Subcutaneous abdominal adipose tissue (tissue), 5 donors: Measurements from ENCODE around the gene NAGK.

Experiments
- H3K27ac ChIP-seq: one replicate; pipeline ENCODE4 v1.7.0; 2013; ENCODE audit warnings: low read depth, mild to moderate bottlenecking, inconsistent platforms, low read length, moderate library complexity
- H3K27me3 ChIP-seq, 5 donors: one replicate each; pipeline ENCODE4 v1.7.0; 2013; ENCODE audit warnings: low read length in 5 of 5, inconsistent platforms in 1 of 5; ENCODE audit not compliant: control insufficient read depth in 5 of 5, insufficient read depth in 4 of 5
- H3K36me3 ChIP-seq, 5 donors: one replicate each; pipeline ENCODE4 v1.7.0; 2013; ENCODE audit warnings: low read length in 5 of 5; ENCODE audit not compliant: control insufficient read depth in 5 of 5, insufficient read depth in 5 of 5
- H3K4me1 ChIP-seq, 5 donors: one replicate each; pipeline ENCODE4 v1.7.0; 2013; ENCODE audit warnings: low read length in 5 of 5, mild to moderate bottlenecking in 3 of 5, moderate library complexity in 1 of 5; ENCODE audit not compliant: control insufficient read depth in 5 of 5, insufficient read depth in 5 of 5
- H3K4me3 ChIP-seq, 5 donors: one replicate each; pipeline ENCODE4 v1.7.0; 2013; ENCODE audit warnings: low read length in 5 of 5, low read depth in 1 of 5
- H3K9ac ChIP-seq, 5 donors: one replicate each; pipeline ENCODE4 v1.7.0; 2013; ENCODE audit warnings: low read length in 5 of 5, mild to moderate bottlenecking in 4 of 5, moderate library complexity in 3 of 5
- H3K9me3 ChIP-seq, 5 donors: one replicate each; pipeline ENCODE4 v1.7.0; 2013; ENCODE audit warnings: low read length in 5 of 5; ENCODE audit not compliant: control insufficient read depth in 5 of 5
- donor health status: healthy.
- donor health status: healthy.
- donor health status: healthy.
- donor health status: healthy.
- donor health status: healthy.

The NAGK gene

DNA sequence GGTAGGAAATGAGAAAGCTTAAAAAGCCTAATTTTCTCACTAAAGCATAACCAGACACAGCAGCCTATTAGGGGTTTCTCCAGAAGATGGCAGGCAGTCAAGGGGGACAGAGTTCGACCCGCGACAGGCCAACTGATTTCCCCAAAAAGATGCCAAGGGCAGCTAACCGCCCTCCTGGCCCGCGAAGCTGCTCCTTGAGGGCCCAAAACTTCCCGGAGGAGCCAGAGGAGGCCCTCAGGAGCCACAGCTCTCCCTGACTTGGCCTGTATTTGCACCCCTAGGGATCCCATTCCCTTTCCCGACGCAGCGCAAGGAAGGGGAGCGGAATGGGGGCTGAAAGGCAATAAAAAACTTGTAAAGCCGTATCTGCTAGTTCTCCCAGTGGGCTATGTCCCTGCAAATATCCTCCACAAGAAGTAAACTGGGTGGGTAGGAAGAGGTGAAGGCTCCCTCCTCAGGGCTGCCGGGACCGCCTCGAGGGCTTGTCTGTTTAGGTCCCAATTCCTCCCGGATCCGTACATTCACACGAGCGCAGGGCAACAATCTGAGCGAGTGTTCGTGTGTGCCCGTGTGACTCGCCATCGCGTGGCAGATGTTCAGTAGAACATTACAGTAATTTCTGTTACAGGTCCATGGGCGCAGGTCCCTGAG, 756 bp upstream of the NAGK start:
- peak overlapping the region; percentile 93 to 94 (median 94) for H3K4me3 ChIP-seq
- H3K9me3 ChIP-seq, result no peaks in the 10 kb centered on the region
- H3K9ac ChIP-seq, result peak overlapping the region; percentile 91 to 98 (median 96)
- peak overlapping the region; percentile 97 for H3K27ac ChIP-seq
- peaks cover 0 to 11% (median 7%) of the 10 kb centered on the region in 5 donors for H3K36me3 ChIP-seq
- no peaks in the 10 kb centered on the region for H3K27me3 ChIP-seq
- peaks cover 5 to 62% (median 43%) of the 10 kb centered on the region in 5 donors for H3K4me1 ChIP-seq

DNA sequence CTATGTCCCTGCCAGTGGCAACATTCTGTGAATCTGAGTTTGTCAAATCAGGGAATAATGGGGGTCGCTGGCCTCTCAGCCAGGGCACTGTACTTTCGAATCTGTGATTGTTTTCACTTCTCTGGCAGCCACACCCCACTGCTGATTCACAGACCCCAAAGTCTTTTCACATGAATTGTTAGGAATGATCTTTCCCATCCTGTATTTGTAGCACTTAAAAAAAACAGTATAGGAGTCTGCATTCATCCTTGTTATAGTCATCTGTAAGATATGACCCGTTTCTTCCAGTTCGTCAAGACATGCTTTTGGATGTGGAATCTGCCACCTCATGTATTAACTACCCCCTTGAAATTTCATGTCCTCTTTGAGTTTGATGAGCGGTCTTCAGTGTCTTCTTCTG, 928 bp downstream of the NAGK start:
- Histone ChIP-seq H3K4me1 (peaks cover 5 to 65% (median 45%) of the 10 kb centered on the region in 5 donors), H3K36me3 (peaks cover 0 to 26% (median 23%) of the 10 kb centered on the region in 5 donors)

DNA sequence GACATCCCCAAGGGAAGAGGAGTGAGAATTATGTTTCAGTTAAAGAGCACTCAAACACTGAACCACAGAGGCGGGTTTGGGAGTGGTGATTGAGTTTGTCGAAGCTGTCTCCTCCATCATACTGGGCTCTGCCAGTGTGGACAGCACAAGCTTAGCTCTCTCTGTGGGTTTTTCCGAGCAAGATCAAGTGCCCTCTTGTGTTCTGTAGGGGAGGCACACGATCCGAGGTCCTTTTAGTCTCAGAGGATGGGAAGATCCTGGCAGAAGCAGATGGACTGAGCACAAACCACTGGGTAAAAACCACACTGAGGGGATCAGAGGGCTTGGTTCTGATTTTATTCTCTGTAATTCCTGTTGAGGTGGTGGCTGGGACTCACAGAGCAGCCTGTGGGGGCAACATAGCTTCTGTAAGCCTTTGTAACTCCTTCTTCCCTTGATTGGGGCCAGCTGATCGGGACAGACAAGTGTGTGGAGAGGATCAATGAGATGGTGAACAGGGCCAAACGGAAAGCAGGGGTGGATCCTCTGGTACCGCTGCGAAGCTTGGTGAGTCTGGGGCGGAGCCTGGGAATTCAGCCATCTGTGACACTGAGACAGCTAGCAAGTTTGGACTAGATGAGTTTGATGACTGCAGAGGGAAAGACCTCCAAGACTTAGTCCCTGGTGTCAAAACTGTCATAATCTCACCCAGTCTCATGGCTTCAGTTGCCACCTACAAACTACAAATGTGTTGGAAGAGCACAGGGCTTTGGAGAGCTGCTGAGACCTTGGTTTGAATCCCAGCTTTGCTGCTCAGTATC, 2.0 kb downstream of the NAGK start:
- Histone ChIP-seq H3K27ac (no peak overlapping the region), H3K9ac (peak overlapping the region in 1 of 5 donors; percentile 16), H3K4me3 (peak overlapping the region in 4 of 5 donors; percentile 13 to 32 (median 27)), H3K4me1 (peaks cover 5 to 64% (median 45%) of the 10 kb centered on the region in 5 donors), H3K9me3 (no peaks in the 10 kb centered on the region), H3K36me3 (peaks cover 0 to 35% (median 32%) of the 10 kb centered on the region in 5 donors), H3K27me3 (no peaks in the 10 kb centered on the region)

More for the DNA sequence above, 928 bp downstream of the NAGK start:
- no peaks in the 10 kb centered on the region for H3K9me3 ChIP-seq
- H3K9ac ChIP-seq, result peak overlapping the region; percentile 66 to 98 (median 96)
- H3K27me3 ChIP-seq, result no peaks in the 10 kb centered on the region
- H3K4me3 ChIP-seq, result peak overlapping the region; percentile 89 to 94 (median 94)
- H3K27ac ChIP-seq, result no peak overlapping the region

DNA sequence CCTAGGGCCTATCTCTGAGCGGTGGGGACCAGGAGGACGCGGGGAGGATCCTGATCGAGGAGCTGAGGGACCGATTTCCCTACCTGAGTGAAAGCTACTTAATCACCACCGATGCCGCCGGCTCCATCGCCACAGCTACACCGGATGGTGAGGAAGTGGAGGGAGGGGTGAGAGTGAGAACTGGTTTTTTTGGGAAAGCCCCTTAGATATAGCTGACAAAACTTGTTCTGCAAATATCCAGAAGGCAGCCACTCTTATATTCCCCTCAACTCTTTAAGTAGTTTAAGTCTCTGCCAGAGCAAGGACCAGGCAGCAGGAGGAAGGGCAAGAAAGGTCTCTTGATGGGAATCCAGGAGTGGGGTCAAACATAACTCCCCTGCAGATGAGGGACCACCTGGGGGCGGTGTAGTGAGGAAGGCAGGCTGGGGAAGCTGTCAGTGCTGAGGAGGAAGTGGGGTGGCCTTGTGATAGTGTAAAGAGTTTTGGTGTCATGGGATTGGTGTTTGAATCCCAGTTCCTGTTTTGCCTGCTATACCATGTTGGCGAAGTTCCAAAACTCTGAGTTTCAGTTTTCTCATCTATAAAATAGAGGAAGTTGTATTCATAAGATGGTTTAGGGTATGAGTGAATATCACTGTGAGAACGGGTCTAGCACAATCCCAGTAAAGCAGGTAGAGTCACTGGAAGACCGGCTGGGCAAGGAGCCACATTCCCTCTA, 3.4 kb downstream of the NAGK start:
- H3K4me1 ChIP-seq, result peaks cover 5 to 66% (median 45%) of the 10 kb centered on the region in 5 donors
- H3K27ac ChIP-seq, result no peak overlapping the region

DNA sequence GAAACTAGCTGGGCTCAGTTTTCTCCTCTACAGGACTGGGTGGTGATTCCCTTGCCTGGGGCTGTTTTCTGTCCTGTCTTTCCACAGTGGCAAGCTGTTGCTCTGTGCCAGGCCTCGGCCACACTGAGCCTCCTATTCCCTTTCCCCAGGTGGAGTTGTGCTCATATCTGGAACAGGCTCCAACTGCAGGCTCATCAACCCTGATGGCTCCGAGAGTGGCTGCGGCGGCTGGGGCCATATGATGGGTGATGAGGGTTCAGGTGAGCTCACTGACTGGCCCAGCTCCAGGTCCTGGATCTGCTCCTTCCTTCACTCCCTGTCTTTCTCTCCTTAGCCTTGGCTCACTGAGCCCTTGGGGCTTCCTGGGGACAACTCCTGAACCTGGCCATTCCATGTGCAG, 4.0 kb downstream of the NAGK start:
- Histone ChIP-seq H3K4me3 (peak overlapping the region in 1 of 5 donors; percentile 4), H3K9me3 (no peaks in the 10 kb centered on the region), H3K9ac (no peak overlapping the region), H3K27me3 (no peaks in the 10 kb centered on the region), H3K4me1 (peaks cover 5 to 65% (median 43%) of the 10 kb centered on the region in 5 donors), H3K36me3 (peaks cover 0 to 55% (median 52%) of the 10 kb centered on the region in 5 donors), H3K27ac (no peak overlapping the region)

More for the DNA sequence above, 3.4 kb downstream of the NAGK start:
- no peak overlapping the region for H3K9ac ChIP-seq
- no peaks in the 10 kb centered on the region for H3K9me3 ChIP-seq
- peaks cover 0 to 48% (median 45%) of the 10 kb centered on the region in 5 donors for H3K36me3 ChIP-seq
- peak overlapping the region in 1 of 5 donors; percentile 32 for H3K4me3 ChIP-seq
- H3K27me3 ChIP-seq, result no peaks in the 10 kb centered on the region

DNA sequence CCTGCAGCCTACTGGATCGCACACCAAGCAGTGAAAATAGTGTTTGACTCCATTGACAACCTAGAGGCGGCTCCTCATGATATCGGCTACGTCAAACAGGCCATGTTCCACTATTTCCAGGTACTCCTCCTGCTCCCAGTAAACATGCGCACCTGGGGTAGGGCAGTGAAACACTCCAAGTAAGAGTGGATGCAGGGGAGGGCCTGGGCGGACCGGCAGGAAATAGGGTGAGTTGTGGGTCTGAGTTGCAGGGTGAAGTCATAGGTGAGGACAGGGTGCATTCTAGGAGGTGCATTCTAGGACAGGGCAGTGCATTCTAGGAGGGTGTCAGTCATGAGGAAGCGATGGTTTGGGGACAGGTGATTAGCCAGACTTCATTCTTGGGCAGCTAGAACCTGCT, 5.0 kb downstream of the NAGK start:
- Histone ChIP-seq H3K36me3 (peaks cover 0 to 65% (median 60%) of the 10 kb centered on the region in 5 donors), H3K4me3 (no peak overlapping the region), H3K4me1 (peaks cover 2 to 60% (median 39%) of the 10 kb centered on the region in 5 donors), H3K9ac (no peak overlapping the region), H3K27me3 (no peaks in the 10 kb centered on the region), H3K9me3 (no peaks in the 10 kb centered on the region), H3K27ac (no peak overlapping the region)

DNA sequence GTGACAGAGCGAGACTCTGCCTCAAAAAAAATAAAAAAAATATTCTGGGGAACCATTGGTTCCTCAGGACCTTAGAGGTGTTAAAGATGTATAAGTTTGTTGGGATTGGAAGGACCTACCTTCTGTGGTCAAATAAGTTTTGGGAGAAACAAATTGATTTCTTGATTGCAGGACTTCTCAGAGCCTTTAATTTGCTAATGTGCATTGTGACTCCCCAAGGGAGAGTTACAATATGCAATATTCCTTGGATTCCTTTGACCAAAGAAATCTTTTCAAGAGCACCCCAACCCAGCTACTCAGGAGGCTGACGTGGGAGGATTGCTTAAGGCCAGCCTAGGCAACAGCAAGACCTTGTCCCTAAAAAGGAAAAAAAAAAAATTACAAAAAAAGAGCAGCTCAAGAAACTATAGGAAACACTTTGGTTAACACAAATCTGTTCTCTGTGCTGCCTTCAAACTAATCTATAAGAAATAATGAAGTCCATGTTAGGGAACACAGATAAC, 6.5 kb downstream of the NAGK start:
- Histone ChIP-seq H3K4me1 (peaks cover 2 to 46% (median 25%) of the 10 kb centered on the region in 5 donors), H3K4me3 (no peak overlapping the region), H3K27ac (no peak overlapping the region), H3K9me3 (no peaks in the 10 kb centered on the region), H3K36me3 (peaks cover 0 to 72% (median 67%) of the 10 kb centered on the region in 5 donors), H3K27me3 (no peaks in the 10 kb centered on the region), H3K9ac (no peak overlapping the region)

DNA sequence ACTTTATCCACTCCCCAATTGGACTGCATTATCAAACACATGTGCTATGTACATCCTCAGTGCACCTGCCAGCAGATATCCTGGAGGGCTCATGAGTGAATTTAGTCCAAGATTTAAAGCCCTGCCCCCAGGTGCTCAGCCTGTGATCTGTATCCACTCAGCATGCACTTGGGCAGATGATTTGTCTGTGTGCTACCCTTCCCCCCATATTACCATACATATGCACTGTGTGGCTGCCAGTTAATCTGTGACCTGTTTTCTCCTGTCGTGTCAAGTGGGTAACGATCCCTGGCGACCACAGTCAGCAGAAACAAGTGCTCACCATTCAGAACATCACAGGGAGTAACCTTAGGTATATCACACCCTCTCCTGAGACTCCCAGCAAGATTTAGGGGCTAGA, 10.2 kb downstream of the NAGK start:
- H3K27me3 ChIP-seq, result no peaks in the 10 kb centered on the region
- no peak overlapping the region for H3K27ac ChIP-seq
- H3K36me3 ChIP-seq, result peaks cover 0 to 55% (median 51%) of the 10 kb centered on the region in 5 donors
- peaks cover 0 to 12% (median 0%) of the 10 kb centered on the region in 5 donors for H3K4me1 ChIP-seq
- no peak overlapping the region for H3K9ac ChIP-seq
- H3K4me3 ChIP-seq, result no peak overlapping the region
- no peaks in the 10 kb centered on the region for H3K9me3 ChIP-seq

DNA sequence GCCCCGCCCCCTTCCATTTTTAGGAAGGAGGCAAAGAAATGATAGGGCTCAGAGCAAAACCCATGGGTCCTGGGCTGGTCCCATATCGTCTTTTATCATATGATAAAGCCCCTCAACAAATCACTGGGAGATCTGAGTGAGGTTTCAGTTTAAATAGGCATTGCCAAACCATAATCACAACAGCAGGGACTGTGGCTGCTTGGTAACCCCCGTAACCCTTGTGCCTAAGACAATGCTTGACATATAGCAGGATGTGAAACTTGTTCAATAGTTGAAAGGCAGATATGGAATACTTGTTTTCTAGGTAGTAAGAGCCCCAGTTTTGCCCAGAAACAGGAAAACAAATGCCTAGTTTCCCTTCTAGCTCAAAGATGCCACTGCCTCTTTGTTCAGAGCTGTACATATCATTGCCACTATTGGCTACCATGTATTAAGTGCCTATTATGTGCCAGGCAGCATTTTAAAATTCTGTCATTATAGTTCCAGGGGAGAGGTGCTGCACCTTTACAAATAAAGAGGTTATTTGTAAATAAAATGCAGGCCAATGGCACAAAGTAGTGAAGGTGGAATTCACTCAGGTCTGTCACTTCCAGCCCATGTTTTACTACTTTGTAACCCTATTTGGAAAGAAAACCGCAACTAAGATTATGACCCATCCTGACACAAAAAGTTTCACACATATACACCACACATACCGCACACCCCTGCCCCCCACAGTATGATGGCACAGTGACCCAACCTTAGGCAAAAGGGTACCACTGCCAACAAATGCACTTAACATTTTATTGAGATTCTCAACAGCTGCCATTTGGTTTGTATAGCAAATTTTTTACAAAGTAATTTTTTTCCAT, 14.2 kb downstream of the NAGK start:
- Histone ChIP-seq H3K4me3 (no peak overlapping the region), H3K4me1 (peaks cover 0 to 4% (median 0%) of the 10 kb centered on the region in 5 donors), H3K27ac (no peak overlapping the region), H3K27me3 (no peaks in the 10 kb centered on the region), H3K9me3 (no peaks in the 10 kb centered on the region), H3K9ac (no peak overlapping the region), H3K36me3 (peaks cover 0 to 16% (median 15%) of the 10 kb centered on the region in 5 donors)
